ENCODE data around the gene MBP. TPM values are rescaled to one million over a fixed set of nuclear protein-coding genes. Genes with fewer than 3 reads are reported as not detected.

Gene MBP
- total and polyA plus RNA-seq, 2 of the 13 experiments (the other 11 are each of a cell fraction or from before 2014, with no cell fraction given), result 5.0 to 8.5 TPM

- Histone ChIP-seq H3K4me1 (ENCODE audit: insufficient read depth, low read length) (peaks cover 40% of the 10 kb centered on the region), H3K27ac (ENCODE audit: extremely low read length, insufficient read depth, low read length) (no peak overlapping the region), H3K27me3 (ENCODE audit: control insufficient read depth in 1 of 2, insufficient read depth in 2 of 2, low read length in 2 of 2) (peaks cover 0 to 8% of the 10 kb centered on the region in 2 experiments; a peak in 2 of 5 replicates), H3K4me3 (replicated peaks in 1 of 3; ENCODE audit: insufficient read depth in 1 of 3, low read depth in 2 of 3, low read length in 3 of 3) (no peak overlapping the region), H4K20me1 (ENCODE audit: insufficient read depth, low read length) (no peaks in the 10 kb centered on the region; the same call in 1 of the 2 replicates), H2AFZ (ENCODE audit: low read length) (no peak overlapping the region), H3K9ac (ENCODE audit: insufficient read depth, low read depth, low read length) (no peak overlapping the region), H3K79me2 (ENCODE audit: insufficient read depth, low read length) (peaks cover 9% of the 10 kb centered on the region), H3K9me3 (ENCODE audit: low read length) (no peaks in the 10 kb centered on the region), H3K4me2 (ENCODE audit: low read depth, low read length) (no peak overlapping the region), H3K36me3 (replicated peaks in 1 of 2; ENCODE audit: control insufficient read depth in 1 of 2, insufficient read depth in 2 of 2, low read length in 2 of 2) (no peaks in the 10 kb centered on the region)
- FAIRE-seq, result no peak
- WGBS (ENCODE audit: low lambda C conversion rate), result 95% methylated on average over 5 of the region's 7 CpGs
- ChIA-PET POLR2A (interaction anchor here (0.7 kb wide), 1 partner anchor 15 kb away, joined by 4 read pairs; no protein-coding TSS in a partner anchor), CTCF (ENCODE audit: low intra/inter-chr PET ratio, low total read pairs) (no interaction called here)
- in situ Hi-C loops (cut with HindIII; ENCODE audit: extremely low pct_ligation_motif_present, low pct_unique_long_range_greater_than_20kb), result no loop called here
- TF ChIP-seq, protein P1, sequence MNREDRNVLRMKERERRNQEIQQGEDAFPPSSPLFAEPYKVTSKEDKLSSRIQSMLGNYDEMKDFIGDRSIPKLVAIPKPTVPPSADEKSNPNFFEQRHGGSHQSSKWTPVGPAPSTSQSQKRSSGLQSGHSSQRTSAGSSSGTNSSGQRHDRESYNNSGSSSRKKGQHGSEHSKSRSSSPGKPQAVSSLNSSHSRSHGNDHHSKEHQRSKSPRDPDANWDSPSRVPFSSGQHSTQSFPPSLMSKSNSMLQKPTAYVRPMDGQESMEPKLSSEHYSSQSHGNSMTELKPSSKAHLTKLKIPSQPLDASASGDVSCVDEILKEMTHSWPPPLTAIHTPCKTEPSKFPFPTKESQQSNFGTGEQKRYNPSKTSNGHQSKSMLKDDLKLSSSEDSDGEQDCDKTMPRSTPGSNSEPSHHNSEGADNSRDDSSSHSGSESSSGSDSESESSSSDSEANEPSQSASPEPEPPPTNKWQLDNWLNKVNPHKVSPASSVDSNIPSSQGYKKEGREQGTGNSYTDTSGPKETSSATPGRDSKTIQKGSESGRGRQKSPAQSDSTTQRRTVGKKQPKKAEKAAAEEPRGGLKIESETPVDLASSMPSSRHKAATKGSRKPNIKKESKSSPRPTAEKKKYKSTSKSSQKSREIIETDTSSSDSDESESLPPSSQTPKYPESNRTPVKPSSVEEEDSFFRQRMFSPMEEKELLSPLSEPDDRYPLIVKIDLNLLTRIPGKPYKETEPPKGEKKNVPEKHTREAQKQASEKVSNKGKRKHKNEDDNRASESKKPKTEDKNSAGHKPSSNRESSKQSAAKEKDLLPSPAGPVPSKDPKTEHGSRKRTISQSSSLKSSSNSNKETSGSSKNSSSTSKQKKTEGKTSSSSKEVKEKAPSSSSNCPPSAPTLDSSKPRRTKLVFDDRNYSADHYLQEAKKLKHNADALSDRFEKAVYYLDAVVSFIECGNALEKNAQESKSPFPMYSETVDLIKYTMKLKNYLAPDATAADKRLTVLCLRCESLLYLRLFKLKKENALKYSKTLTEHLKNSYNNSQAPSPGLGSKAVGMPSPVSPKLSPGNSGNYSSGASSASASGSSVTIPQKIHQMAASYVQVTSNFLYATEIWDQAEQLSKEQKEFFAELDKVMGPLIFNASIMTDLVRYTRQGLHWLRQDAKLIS (CRISPR knock-in tag; IDR thresholded peaks at IDR 0.05), result no peak
- TF ChIP-seq REL (CRISPR knock-in tag; conservative IDR thresholded peaks at IDR 0.05), result no peak
- no peak for TF ChIP-seq SMC3 (IDR thresholded peaks at IDR 0.05; ENCODE audit: low read length)
- no peak for TF ChIP-seq SOX13 (IDR thresholded peaks at IDR 0.05)
- no peak for TF ChIP-seq SOX13 (CRISPR knock-in tag; conservative IDR thresholded peaks at IDR 0.05 in 1 of 2, IDR thresholded peaks at IDR 0.05 in 1 of 2)
- no peak for TF ChIP-seq KAT7 (CRISPR knock-in tag; IDR thresholded peaks at IDR 0.05; ENCODE audit: borderline replicate concordance)
- no peak for TF ChIP-seq MBNL3 (CRISPR knock-in tag; conservative IDR thresholded peaks at IDR 0.05)
- TF ChIP-seq ZNF430 (CRISPR knock-in tag; IDR thresholded peaks at IDR 0.05), result no peak
- no peak for TF ChIP-seq GLI4 (CRISPR knock-in tag; IDR thresholded peaks at IDR 0.05; ENCODE audit: borderline replicate concordance)
- no peak for TF ChIP-seq BHLHE40 (IDR thresholded peaks at IDR 0.05; ENCODE audit: low read length)
- TF ChIP-seq KDM3A (CRISPR knock-in tag; IDR thresholded peaks at IDR 0.05; ENCODE audit: low read depth), result no peak
- no peak for TF ChIP-seq ARNT (IDR thresholded peaks at IDR 0.05)
- TF ChIP-seq ELF3 (CRISPR knock-in tag; IDR thresholded peaks at IDR 0.05), result no peak
- intact Hi-C loops (cut with micrococcal nuclease; ENCODE audit: unreplicated experiment), result no loop called here
- no peak for DNase-seq (ENCODE audit: low spot score)
- no peak for ATAC-seq
- BruUV-seq (replicated peaks), result no TSS peak
Observed at GRCh38 chr18:77129150-77129551, 3.4 kb downstream of the MBP start.

Data from HepG2 (cell line).